Ovary (tissue), 3 donors: ENCODE results near the gene BLTP1.

Source experiments
- CTCF ChIP-seq, 3 donors: fragments of 450-650 bp in 2 of 3; fragments of 200-600 bp in 1 of 3; IDR thresholded peaks; one replicate each; pipeline versions ENCODE4 v1.5.1 to v1.8.0; 2016 to 2022; ENCODE audit warnings: antibody characterized with exemption in 3 of 3, mild to moderate bottlenecking in 1 of 3
- POLR2A ChIP-seq: fragments of 450-650 bp; IDR thresholded peaks from one replicate; pipeline ENCODE4 v1.6.1; 2017; ENCODE audit warnings: antibody characterized with exemption, mild to moderate bottlenecking, moderate library complexity
- donor health status: DM: no; HTN: no; CAD: no.

GRCh38 chr4:122107680-122108079 lies 44.5 kb upstream of the BLTP1 start:
- TF ChIP-seq CTCF (IDR thresholded peaks at IDR 0.05) = no peak
- no peak for TF ChIP-seq POLR2A
